Neutrophil (primary cell): ENCODE measurements around the gene TMEM109.

ENCODE experiments used
- H3K27ac ChIP-seq: fragments of 200-600 bp; sonication (generic); 2 replicates; pipeline ENCODE4 v1.5.1; 2016; ENCODE audit warnings: mild to moderate bottlenecking, moderate library complexity
- H3K27me3 ChIP-seq: fragments of 200-600 bp; sonication (generic); 2 replicates; pipeline ENCODE4 v1.6.0; 2016; ENCODE audit warnings: mild to moderate bottlenecking
- H3K36me3 ChIP-seq: fragments of 200-600 bp; sonication (generic); 2 replicates; pipeline ENCODE4 v1.5.1; 2017
- H3K4me1 ChIP-seq, 2 experiments: fragments of 200-600 bp in 1 of 2; sonication (generic) in 1 of 2; 1 replicate in 1 of 2; 2 replicates in 1 of 2; pipeline versions ENCODE4 v1.5.1 to v1.6.1; 2013 to 2016; ENCODE audit warnings: low read depth in 1 of 2, low read length in 1 of 2, mild to moderate bottlenecking in 1 of 2, moderate library complexity in 1 of 2; ENCODE audit not compliant: control insufficient read depth in 1 of 2, insufficient read depth in 1 of 2
- H3K4me3 ChIP-seq, 2 experiments: fragments of 200-600 bp in 1 of 2; sonication (generic) in 1 of 2; 1 replicate in 1 of 2; 2 replicates in 1 of 2; pipeline ENCODE4 v1.5.1; 2013 to 2016; ENCODE audit warnings: low read depth in 1 of 2, low read length in 1 of 2, mild to moderate bottlenecking in 1 of 2, moderate library complexity in 1 of 2
- H3K9me3 ChIP-seq: fragments of 200-600 bp; sonication (generic); 2 replicates; pipeline ENCODE4 v1.5.1; 2016
- TF ChIP-seq, protein P1 (sequence below): fragments of 200-600 bp; sonication (generic); IDR thresholded peaks from 2 replicates; pipeline ENCODE4 v1.5.1; 2016; ENCODE audit warnings: antibody characterized with exemption

The TMEM109 gene

DNA sequence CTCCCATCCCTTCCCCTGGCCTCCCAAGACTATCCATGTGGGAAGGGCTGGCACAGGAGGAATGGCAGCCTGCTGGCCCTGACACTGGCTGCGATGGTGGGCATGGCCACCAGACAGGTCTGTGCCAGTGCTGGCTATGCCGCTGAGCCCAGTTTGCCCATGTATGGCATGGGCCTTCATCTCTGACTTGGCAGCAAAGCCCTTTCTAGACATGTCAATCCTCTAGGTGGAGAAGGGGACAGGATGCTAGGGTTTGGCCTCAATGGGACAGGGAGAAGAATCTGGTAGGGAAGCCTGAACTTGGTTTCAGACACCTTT is 37.8 kb upstream of the TMEM109 start:
- Histone ChIP-seq H3K27ac (no peak overlapping the region), H3K27me3 (no peaks in the 10 kb centered on the region), H3K9me3 (no peaks in the 10 kb centered on the region), H3K4me1 (no peaks in the 10 kb centered on the region), H3K36me3 (peaks cover 8% of the 10 kb centered on the region), H3K4me3 (no peak overlapping the region)
- TF ChIP-seq, protein P1, sequence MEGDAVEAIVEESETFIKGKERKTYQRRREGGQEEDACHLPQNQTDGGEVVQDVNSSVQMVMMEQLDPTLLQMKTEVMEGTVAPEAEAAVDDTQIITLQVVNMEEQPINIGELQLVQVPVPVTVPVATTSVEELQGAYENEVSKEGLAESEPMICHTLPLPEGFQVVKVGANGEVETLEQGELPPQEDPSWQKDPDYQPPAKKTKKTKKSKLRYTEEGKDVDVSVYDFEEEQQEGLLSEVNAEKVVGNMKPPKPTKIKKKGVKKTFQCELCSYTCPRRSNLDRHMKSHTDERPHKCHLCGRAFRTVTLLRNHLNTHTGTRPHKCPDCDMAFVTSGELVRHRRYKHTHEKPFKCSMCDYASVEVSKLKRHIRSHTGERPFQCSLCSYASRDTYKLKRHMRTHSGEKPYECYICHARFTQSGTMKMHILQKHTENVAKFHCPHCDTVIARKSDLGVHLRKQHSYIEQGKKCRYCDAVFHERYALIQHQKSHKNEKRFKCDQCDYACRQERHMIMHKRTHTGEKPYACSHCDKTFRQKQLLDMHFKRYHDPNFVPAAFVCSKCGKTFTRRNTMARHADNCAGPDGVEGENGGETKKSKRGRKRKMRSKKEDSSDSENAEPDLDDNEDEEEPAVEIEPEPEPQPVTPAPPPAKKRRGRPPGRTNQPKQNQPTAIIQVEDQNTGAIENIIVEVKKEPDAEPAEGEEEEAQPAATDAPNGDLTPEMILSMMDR = no peak

DNA sequence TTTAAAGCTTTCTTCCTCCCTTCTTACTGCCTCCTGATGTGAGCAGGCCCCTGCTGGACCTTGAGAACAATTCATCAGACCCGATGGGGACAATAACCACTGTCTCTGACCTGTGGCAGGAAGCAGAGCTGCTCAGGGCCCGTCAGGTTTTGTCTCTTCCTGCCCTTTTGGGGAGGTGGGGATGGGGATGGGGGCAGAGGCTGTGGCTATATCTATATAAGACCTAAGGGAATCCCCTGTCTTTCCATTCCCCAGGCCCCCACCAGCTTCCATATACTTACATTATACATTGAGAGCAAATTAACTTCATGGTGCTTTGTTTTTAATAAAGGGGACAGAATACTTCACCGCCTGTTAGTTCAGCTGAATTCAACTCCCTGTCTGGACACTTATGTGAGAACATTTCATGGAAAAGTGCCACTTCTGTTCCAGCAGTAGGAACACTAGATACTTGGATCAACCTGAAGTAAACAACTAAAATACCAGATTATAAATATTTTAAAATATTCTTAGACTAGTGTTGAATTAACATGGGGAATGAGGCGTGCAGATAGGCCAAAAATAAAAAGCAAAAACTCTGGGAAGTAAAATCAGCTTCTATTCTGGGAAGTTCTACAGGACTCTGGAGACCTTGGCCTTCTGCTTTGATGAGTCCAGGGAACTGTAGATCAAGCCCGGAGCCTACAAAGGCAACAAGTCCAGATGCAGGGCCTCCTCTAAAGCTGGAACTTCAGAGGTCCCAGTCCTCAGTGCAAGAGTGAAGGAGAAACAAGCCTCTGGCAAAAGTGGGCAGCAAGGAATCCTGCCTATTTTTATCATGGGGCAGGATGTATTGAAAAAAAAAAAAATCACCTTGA is 35.5 kb upstream of the TMEM109 start:
- no peaks in the 10 kb centered on the region for H3K4me1 ChIP-seq

DNA sequence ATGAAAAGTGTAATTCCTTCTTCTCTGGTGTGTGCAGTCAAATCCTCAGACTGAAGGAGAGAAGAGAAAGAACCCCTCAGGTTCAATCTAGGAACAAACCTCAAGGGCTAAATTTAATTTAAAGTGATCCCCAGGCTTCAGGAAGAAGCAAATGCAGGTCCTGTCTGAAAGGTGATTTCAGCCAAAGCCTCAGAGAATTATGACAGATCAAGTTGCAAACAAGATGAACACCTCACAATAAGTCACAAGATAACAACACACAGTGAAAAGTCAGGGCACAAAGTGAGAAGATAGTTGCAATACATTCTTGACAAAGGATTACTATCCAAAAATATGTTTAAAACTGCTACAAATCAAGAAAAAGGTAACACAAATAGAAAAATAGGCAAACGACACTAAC is 34.9 kb upstream of the TMEM109 start:
- no peak overlapping the region for H3K27ac ChIP-seq
- no peak overlapping the region for H3K4me3 ChIP-seq
- H3K27me3 ChIP-seq = no peaks in the 10 kb centered on the region
- no peaks in the 10 kb centered on the region for H3K4me1 ChIP-seq
- no peaks in the 10 kb centered on the region for H3K9me3 ChIP-seq
- peaks cover 8% of the 10 kb centered on the region for H3K36me3 ChIP-seq
- TF ChIP-seq, protein P1 = no peak

More for the DNA sequence above, 35.5 kb upstream of the TMEM109 start:
- no peak overlapping the region for H3K4me3 ChIP-seq
- peaks cover 8% of the 10 kb centered on the region for H3K36me3 ChIP-seq
- H3K27ac ChIP-seq = no peak overlapping the region
- no peaks in the 10 kb centered on the region for H3K27me3 ChIP-seq
- H3K9me3 ChIP-seq = no peaks in the 10 kb centered on the region
- TF ChIP-seq, protein P1 = no peak

DNA sequence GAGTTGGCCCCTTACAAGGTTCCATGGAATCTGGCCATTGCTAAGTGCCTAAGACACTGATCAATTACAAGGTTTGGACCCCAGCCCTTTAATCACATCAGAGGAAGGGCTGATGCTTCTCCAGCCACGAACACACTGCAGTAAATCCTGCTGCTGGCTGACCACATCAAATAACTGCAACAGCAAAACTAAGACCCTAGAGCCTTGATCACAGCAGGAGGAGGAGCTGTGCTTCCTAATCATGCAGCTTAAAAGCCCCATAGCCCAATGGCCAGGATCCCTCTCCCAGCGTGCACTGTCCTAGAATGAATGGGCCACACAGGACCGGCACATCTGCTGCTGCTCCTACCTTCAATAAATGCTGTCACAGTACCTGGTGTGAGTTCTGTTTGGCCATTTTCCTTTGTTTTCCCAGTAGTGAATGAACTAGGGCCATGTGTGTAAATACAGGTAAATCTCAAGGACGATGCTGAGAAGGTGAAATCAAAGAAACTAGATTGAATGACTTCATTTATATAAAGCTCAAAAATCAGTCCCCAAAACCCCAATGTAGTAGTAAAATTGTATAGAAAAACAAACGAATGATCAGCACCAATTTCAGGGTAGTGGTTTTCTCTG is 33.9 kb upstream of the TMEM109 start:
- H3K9me3 ChIP-seq = no peaks in the 10 kb centered on the region
- H3K4me1 ChIP-seq = no peaks in the 10 kb centered on the region
- no peak overlapping the region for H3K4me3 ChIP-seq
- no peak overlapping the region for H3K27ac ChIP-seq
- no peaks in the 10 kb centered on the region for H3K27me3 ChIP-seq
- TF ChIP-seq, protein P1 = no peak
- H3K36me3 ChIP-seq = peaks cover 8% of the 10 kb centered on the region

DNA sequence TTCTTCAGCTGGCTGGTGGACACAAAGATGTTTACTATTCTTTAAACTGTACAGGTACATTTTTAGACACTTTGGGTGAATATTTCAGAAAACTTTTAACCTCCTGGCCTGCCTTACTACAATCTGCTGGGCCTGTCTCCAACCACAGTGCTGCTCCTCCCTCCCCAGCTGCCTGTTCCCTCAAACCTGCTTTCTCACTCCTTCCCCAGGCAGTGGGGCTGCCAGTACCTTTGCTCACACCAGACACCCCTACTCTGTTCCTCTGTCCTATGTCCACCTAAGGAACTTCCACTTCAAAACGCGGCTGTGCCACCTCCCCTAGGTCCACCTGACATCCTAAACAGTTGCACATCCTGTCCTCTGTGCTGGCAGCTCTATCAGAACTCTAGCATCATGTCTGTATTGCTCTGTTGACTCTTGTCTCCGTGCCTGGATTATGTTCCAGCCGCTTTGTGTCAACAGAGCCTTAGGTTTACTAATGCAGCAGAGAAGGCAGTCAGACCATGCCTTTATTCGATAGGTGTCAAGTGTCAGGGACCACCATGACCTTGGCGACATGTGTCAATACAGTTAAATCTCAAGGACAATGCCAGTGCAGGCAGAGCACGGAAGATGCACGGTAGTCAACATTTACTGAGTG is 33.2 kb upstream of the TMEM109 start:
- Histone ChIP-seq H3K9me3 (no peaks in the 10 kb centered on the region), H3K4me3 (no peak overlapping the region), H3K27ac (no peak overlapping the region), H3K4me1 (no peaks in the 10 kb centered on the region), H3K36me3 (peaks cover 8% of the 10 kb centered on the region), H3K27me3 (no peaks in the 10 kb centered on the region)
- TF ChIP-seq, protein P1 = no peak
